Fibroblast of gingiva (primary cell): ENCODE data around the gene ARID1A.
"Not testable (repeated sequence)": the region's sequence is repeated elsewhere in the genome, so short reads cannot be mapped to it uniquely, and the experiment has no call there.

ENCODE experiments used
- DNase-seq: peaks from one replicate; pipeline ENCODE4 v3.0.0-alpha.2; 2011; ENCODE audit warnings: low read depth

The ARID1A gene

GRCh38 chr1:26788515-26788785, 92.6 kb downstream of the ARID1A start:
- no peak for DNase-seq

- peak; percentile 79 for DNase-seq
Measured at GRCh38 chr1:26788836-26789611, 93.2 kb downstream of the ARID1A start.

DNA sequence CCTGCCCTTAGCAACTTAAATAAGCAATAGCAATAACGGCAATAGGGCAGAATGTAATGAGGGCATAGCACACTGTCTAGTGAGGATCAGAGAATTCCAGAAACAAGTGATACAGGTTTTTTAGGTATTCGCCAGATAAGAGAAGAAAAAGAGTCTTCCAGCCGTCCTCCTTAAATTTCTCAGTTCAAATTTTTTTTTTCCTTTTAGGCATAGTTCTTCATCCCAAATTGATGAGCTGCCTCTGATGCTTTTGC, 93.7 kb downstream of the ARID1A start:
- no peak for DNase-seq

DNA sequence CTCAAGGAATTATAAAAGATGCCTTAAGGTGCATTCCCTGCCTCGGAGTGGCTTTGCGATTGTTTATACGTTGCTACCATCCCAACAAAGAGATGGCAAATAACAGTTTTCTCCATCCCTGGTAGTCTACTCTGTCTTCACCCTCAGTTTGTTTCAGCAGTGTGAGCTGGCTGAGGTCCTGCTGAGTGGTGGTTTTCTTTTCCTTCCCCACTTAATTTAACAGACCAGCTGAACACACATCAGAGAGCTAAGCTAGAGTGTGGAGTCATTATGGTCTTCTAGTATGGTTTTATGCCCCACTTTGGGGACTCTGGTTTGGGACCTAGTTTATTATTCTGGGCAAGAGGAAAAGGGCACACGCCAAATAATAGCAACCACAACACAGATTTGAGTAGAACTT, 94.1 kb downstream of the ARID1A start:
- DNase-seq = no peak

- no peak for DNase-seq
Measured at GRCh38 chr1:26790551-26790953, 94.7 kb downstream of the ARID1A start.

GRCh38 chr1:26791148-26791547, 95.3 kb downstream of the ARID1A start:
- DNase-seq = no peak

DNA sequence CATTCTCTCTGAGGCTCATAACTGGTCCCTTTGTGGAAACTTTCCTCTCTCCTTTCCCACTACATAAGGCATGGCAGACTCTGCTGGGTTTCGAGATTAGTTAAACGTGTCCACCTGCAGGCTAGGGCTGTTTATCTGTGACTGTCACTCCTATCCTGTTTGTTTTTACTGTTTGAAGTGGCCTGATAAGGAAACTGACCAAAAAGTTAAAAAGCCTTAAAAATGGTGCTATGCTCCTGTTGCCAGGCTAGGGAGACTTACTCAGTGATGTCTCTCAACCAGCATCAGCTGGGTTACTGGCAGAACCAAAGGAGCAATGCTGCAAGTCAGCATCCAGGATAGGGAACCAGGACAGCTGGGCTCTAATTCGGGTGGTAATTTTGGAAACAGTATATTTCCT, 95.8 kb downstream of the ARID1A start:
- DNase-seq = no peak

GRCh38 chr1:26792924-26793323, 97.1 kb downstream of the ARID1A start:
- DNase-seq = no peak

- DNase-seq = no peak
Measured at GRCh38 chr1:26794391-26794790, 98.6 kb downstream of the ARID1A start.

GRCh38 chr1:26797627-26798026, 101.8 kb downstream of the ARID1A start:
- DNase-seq = no peak

- peak; percentile 99 for DNase-seq
Measured at GRCh38 chr1:26799479-26800142, 103.8 kb downstream of the ARID1A start.

DNA sequence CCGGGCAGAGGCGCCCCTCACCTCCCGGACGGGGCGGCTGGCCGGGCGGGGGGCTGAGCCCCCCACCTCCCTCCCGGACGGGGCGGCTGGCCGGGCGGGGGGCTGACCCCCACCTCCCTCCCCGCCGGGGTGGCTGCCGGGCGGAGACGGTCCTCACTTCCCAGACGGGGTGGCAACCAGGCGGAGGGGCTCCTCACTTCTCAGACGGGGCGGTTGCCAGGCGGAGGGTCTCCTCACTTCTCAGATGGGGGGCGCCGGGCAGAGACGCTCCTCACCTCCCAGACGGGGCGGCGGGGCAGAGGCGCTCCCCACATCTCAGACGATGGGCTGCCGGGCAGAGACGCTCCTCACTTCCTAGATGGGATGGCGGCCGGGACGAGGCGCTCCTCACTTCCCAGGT, 108.1 kb downstream of the ARID1A start:
- not testable (repeated sequence) for DNase-seq

DNA sequence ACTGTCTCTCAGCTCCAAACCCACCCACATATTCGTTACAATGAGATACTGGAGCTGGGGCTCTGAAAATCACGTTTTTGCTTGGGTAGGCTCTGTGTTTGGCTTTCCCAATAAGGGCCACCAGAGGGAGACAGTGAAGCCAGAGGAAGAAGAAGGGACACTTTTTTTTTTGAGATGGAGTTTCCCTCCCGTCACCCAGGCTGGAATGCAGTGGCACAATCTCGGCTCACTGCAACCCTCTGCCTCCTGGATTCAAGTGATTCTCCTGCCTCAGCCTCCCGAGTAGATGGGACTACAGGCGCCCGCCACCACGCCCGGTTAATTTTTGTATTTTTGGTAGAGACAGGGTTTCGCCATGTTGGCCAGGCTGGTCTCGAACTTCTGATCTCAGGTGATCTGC, 114.3 kb downstream of the ARID1A start:
- DNase-seq = peak; percentile 50

DNA sequence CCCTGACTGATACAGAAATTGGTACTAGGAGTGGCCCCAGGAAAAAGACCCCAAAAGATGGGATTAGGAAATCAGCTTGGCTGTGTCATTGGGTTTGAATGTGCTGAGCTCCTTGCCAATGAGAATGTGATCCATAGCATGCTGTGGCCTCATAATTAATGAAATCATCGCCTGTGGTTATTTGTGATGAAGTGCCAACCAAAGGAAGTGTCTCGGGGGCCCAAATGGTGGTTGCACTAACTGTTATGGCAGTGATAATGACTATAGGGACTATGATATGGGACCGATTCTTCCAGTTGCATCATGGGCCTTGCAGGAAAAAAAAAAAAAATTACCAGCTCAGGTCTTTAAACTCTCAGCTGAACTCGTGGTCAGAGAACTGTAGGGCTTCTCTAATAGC, 115.2 kb downstream of the ARID1A start:
- DNase-seq = no peak

DNA sequence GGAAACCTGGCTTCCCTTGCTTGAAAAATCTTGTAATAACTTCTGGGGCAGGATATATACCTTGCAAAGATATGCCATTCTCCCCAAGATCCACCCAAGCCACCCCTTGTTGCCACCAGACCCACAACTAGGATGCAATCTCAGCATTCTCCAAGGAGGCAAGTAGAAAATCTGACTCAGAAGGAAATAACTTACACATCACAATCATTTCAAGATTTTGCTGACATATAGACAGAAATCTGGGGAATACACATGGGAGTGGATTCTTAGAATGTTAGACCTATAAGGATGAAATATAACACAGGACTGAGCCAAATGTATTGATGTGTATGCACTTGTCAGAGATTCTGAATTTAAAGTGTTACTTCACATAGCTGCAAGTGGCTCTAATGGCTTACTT, 115.9 kb downstream of the ARID1A start:
- DNase-seq = no peak

DNA sequence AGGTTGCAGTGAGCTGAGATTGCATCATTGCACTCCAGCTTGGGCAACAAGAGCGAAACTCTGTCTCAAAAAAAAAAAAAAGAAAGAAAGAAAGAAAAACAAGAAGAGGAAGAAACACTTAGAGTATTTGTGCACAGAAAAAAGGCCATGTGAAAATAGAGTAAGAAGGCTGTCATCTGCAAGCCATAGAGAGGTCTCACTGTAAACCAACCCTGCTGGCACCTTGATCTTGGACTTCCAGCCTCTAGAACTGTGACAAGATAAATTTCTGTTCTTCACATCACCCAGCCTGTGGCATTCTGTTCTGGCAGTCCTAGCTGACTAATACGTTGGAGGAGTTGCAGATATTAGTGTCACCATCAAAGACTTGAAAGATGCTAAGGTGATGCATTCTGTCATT, 118.6 kb downstream of the ARID1A start:
- no peak for DNase-seq

DNA sequence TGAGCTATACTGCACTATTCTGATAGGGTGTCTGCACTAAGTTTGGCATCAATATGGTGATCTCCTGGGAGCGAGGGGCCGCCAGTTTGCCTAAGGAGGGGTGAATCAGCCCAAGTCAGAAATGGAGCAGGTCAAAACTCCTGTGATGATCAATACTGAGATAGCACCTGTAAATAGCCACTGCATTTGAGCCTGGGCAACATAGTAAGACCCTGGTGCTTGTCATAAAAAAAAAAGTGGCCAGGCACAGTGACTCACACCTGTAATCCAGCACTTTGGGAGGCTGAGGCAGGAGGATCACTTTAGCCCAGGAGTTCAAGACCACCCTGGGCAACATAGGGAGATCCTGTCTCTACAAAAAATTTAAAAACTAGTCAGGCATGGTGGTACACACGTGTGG, 119.1 kb downstream of the ARID1A start:
- no peak for DNase-seq

DNA sequence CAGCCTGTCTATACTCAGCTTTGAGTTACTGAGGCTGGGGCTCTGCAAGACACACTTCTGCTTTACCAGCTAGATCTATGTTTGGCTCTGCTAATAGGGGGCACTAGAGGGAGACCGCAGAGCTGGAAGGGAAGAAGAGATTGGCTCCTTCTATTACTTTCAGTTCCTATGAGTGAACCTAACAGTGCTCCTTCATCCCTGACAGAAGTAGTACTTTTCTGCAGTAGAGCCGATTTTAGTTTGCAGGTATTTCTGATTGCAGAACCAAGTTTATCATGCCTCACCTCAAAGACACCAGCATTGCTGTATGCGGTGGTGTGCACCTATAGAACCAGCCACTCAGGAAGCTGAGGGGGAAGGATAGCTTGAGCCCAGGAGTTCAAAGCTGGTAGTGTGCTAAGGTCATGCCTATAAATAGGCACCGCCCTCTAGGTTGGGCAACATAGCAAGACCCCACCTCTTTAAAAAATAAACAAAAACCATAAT, 125.0 kb downstream of the ARID1A start:
- DNase-seq = no peak

DNA sequence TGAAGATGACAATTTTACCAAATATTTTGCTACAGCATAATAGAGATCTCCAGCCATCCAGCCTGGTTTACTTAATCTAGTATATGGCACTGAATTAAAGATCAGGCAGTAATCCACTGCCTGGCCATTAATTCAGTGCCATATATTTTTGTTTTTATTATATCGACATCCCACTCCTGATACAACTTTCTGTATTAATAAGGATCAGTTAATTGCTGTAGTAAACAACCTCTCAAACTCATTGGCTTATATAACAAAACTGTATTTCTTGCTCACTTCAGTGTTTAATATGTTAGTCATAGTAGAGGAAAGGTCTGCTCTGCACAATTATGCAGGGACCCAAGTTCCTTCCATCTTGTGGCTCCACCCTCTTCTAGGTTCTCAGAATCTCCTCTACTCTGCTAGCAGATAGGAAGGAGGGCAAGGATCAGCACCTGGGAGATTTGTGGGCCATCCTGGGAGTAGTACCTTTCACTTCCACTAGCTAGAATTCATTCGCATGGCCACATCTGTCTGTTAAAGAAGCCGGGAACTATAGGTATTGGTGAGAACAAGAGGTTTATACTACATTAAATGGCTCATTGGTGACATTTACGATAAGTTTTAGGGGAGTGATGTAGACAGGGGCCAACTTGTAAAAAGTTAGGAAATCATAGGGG, 127.1 kb downstream of the ARID1A start:
- no peak for DNase-seq

- DNase-seq = no peak
Measured at GRCh38 chr1:26824731-26825130, 128.9 kb downstream of the ARID1A start.

DNA sequence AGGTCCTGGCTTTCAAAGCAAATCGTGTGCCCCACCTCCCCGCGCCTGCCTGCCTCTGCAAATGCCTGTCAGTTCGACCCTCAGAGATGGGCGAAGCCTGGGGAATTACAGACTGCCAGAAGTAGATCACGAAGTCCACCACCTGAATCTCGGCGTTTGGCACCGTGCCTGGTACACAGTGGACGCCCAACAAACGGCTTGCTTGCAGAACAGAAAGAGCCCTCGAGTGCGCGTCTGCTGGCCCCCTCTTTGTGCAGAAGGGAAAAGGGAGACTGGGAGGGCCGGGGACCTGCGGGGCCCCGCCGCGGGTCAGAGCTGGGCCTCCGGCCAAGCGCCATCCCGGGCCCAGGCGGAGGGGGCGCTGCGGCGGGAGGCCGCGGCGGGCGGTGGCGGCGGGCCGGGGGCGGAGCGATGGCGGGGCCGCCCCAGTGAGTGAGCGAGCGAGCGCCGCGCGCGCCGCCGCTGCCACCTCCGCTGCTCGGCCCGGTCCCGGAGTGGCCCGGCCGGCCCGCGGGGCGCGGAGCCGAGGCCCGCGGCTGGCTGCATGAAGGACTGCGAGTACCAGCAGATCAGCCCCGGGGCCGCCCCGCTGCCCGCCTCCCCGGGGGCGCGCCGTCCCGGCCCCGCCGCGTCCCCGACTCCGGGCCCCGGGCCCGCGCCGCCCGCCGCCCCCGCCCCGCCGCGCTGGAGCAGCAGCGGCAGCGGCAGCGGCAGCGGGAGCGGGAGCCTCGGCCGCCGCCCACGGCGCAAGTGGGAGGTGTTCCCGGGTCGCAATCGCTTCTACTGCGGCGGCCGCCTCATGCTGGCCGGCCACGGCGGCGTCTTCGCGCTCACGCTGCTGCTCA, 130.7 kb downstream of the ARID1A start, which contains the start of gene ZDHHC18:
TSS of gene ZDHHC18 (plus strand) at position 428 of the 845 bp plus-strand sequence. CDS start at position 545, 117 bp downstream.
- peak; percentile 42 for DNase-seq

DNA sequence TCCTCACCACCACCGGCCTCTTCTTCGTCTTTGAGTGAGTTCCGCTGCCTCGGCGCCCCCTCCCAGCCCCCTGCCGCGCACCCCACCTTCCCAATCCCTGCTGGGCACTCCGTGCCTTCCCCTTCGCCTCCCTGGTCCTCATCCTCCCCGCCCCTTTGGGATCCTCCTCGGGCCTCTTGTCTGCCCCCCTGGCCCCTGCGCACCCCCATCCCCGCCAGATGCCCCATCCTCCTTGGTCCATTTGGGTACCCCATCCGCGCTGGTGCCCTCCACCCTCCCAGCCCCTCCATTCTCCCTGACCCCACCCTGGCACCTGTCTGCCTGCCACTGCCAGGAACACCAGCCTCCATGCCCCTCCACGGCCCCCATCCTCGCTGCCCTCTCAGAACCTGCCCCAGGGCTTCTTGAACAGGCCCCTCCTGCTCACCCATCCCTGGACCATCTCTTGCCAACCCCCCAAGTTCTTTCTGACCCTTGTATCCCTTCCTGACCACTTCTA, 131.3 kb downstream of the ARID1A start:
- no peak for DNase-seq
